ENCODE results near the gene RHBDD3.

The RHBDD3 gene

DNA sequence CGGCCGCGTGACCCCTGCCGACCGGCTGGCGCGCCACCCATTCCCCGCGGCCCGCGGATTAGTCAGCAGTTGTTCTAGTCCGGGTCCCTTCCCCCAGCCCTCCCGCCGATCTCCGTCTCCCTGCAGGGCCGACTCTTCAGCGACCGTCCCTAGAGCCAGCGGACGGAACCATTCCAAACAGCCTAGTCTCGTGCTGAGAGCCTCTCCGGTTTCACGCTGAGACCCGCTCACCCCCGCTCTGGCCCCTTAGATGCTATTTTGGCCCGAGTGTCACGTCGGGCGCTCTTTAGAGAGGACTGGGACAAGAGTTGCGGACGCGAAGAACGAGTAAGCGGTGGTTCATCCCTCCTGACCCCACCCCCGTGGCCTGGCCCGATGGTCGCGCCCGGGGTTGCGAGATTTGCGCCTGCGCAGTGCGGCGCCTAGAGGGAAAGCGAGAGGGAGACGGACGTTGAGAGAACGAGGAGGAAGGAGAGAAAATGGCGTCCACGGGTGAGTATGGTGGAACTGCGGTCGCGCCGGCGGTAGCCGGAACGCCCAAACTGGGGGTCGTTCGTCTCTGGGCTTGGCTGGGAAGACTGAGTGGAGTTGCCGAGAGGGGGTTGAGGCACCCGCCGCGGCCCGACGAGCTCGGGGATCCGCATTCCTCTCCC lies at the start of gene RHBDD3, which contains the start of gene EWSR1:
Gene RHBDD3 (minus strand): TSS at position 124 of the 653 bp plus-strand sequence. CDS start 2,355 bp downstream, outside the sequence.
Gene EWSR1 (plus strand): TSS at position 411 of the 653 bp plus-strand sequence. CDS start 69 bp downstream, at position 480.
- TF ChIP-seq, protein P1, sequence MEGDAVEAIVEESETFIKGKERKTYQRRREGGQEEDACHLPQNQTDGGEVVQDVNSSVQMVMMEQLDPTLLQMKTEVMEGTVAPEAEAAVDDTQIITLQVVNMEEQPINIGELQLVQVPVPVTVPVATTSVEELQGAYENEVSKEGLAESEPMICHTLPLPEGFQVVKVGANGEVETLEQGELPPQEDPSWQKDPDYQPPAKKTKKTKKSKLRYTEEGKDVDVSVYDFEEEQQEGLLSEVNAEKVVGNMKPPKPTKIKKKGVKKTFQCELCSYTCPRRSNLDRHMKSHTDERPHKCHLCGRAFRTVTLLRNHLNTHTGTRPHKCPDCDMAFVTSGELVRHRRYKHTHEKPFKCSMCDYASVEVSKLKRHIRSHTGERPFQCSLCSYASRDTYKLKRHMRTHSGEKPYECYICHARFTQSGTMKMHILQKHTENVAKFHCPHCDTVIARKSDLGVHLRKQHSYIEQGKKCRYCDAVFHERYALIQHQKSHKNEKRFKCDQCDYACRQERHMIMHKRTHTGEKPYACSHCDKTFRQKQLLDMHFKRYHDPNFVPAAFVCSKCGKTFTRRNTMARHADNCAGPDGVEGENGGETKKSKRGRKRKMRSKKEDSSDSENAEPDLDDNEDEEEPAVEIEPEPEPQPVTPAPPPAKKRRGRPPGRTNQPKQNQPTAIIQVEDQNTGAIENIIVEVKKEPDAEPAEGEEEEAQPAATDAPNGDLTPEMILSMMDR (IDR thresholded peaks at IDR 0.05): peak; percentile 53
- peak within 1 kb of the TSS; percentile 98 for H3K27ac ChIP-seq
- peak within 1 kb of the TSS; percentile 93 to 99 for H3K4me3 ChIP-seq (ENCODE audit: low read depth in 1 of 2, low read length in 1 of 2)
- no peaks in the 10 kb centered on the region for H3K9me3 ChIP-seq
- peaks cover 19% of the 10 kb centered on the region for H3K36me3 ChIP-seq
- H3K4me1 ChIP-seq (ENCODE audit: control insufficient read depth in 1 of 2, insufficient read depth in 1 of 2, low read depth in 1 of 2, low read length in 1 of 2): peaks cover 37 to 38% of the 10 kb centered on the region in 2 experiments
- H3K27me3 ChIP-seq: no peaks in the 10 kb centered on the region

DNA sequence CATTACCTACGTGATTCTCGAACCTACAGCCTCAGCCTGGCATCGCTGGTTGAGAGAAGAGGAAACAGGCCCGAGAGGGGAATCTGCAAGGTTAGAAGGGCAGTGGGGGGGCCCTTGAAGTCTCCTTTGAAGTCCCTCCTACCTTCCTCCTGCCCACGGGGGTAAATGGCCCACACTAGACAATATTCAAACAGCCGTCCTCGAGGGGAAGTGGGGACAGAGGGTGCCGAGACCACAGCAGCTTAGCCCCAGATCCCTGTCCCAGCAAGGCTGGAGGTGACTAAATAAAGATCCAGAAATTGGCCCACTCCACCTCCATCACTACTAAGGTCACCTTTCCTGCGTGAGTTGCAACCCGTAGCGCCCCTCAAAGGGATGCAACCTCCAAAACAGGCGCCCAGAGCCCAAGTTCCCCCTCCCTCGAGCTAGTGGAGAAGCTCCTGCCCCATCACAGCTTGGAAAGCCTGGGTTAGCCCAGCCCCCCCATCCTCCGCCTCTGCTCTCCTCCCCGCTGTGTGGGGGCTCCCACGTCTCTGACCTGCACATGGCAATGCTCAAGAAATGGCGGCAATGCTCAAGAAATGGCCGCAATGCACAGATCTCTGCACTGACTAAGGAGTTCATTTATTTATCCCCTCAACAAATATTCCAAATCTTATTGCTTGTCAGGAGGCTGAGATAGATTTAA lies 48.5 kb upstream of the RHBDD3 start:
- TF ChIP-seq, protein P1 (IDR thresholded peaks at IDR 0.05): no peak
- Histone ChIP-seq H3K36me3 (no peaks in the 10 kb centered on the region), H3K4me1 (ENCODE audit: control insufficient read depth in 1 of 2, insufficient read depth in 1 of 2, low read depth in 1 of 2, low read length in 1 of 2) (peaks cover 0 to 13% of the 10 kb centered on the region in 2 experiments), H3K27me3 (peaks cover 68% of the 10 kb centered on the region), H3K9me3 (no peaks in the 10 kb centered on the region), H3K27ac (no peak overlapping the region), H3K4me3 (ENCODE audit: low read depth in 1 of 2, low read length in 1 of 2) (no peak overlapping the region)

- no peak within 1 kb of the TSS for H3K27ac ChIP-seq
- no peak within 1 kb of the TSS for H3K4me3 ChIP-seq (ENCODE audit: low read depth in 1 of 2, low read length in 1 of 2)
- H3K9me3 ChIP-seq: no peaks in the 10 kb centered on the region
- TF ChIP-seq, protein P1 (IDR thresholded peaks at IDR 0.05): no peak
- H3K4me1 ChIP-seq (ENCODE audit: control insufficient read depth in 1 of 2, insufficient read depth in 1 of 2, low read depth in 1 of 2, low read length in 1 of 2): peaks cover 3 to 13% of the 10 kb centered on the region in 2 experiments
- H3K27me3 ChIP-seq: peaks cover 76% of the 10 kb centered on the region
- H3K36me3 ChIP-seq: no peaks in the 10 kb centered on the region
Measured at GRCh38 chr22:29315286-29316140, 47.7 kb upstream of the RHBDD3 start, which contains the start of gene RASL10A. Gene RASL10A (minus strand): TSS chr22:29315697. CDS start chr22:29315246, 451 bp downstream.

- H3K9me3 ChIP-seq: no peaks in the 10 kb centered on the region
- no peak overlapping the region for H3K4me3 ChIP-seq (ENCODE audit: low read depth in 1 of 2, low read length in 1 of 2)
- TF ChIP-seq, protein P1 (IDR thresholded peaks at IDR 0.05): no peak
- H3K4me1 ChIP-seq (ENCODE audit: control insufficient read depth in 1 of 2, insufficient read depth in 1 of 2, low read depth in 1 of 2, low read length in 1 of 2): peaks cover 3 to 13% of the 10 kb centered on the region in 2 experiments
- H3K36me3 ChIP-seq: no peaks in the 10 kb centered on the region
- H3K27ac ChIP-seq: no peak overlapping the region
- H3K27me3 ChIP-seq: peaks cover 82% of the 10 kb centered on the region
Measured at GRCh38 chr22:29314537-29315285, 46.9 kb upstream of the RHBDD3 start.
